Thyroid gland (tissue), 4 donors: ENCODE results near the gene OR5AU1. TPM values are rescaled to one million over a fixed set of nuclear protein-coding genes. Genes with fewer than 3 reads are reported as not detected.

ENCODE experiments used
- DNase-seq, 2 donors: peaks; one replicate each; pipeline ENCODE4 v3.0.0-alpha.2; 2019
- H3K27ac ChIP-seq, 3 donors: fragments of 200-600 bp; sonication (generic); 1 replicate in 2 of 3; 2 replicates in 1 of 3; pipeline ENCODE4 v1.5.1; 2016 to 2019; ENCODE audit warnings: mild to moderate bottlenecking in 1 of 3, moderate library complexity in 1 of 3
- H3K27me3 ChIP-seq: fragments of 200-600 bp; sonication (generic); one replicate; pipeline ENCODE4 v1.5.1; 2019
- H3K36me3 ChIP-seq, 2 donors: fragments of 200-600 bp; sonication (generic); one replicate each; pipeline ENCODE4 v1.5.1; 2016 to 2019
- H3K4me1 ChIP-seq, 2 donors: fragments of 200-600 bp; sonication (generic); one replicate each; pipeline ENCODE4 v1.5.1; 2017 to 2019
- H3K4me3 ChIP-seq, 3 donors: fragments of 200-600 bp; sonication (generic); replicated peaks in 1 of 3; 1 replicate in 2 of 3; 2 replicates in 1 of 3; pipeline ENCODE4 v1.5.1; 2016; ENCODE audit warnings: mild to moderate bottlenecking in 1 of 3
- H3K9me3 ChIP-seq: fragments of 200-600 bp; sonication (generic); one replicate; pipeline ENCODE4 v1.5.1; 2017
- CTCF ChIP-seq, 6 experiments: fragments of 200-600 bp in 3 of 6; fragments of 450-650 bp in 3 of 6; sonication (generic) in 3 of 6; IDR thresholded peaks; one replicate each; pipeline ENCODE4 v1.5.1; 2016 to 2019; ENCODE audit warnings: antibody characterized with exemption in 6 of 6, mild to moderate bottlenecking in 2 of 6, inconsistent platforms in 1 of 6, moderate library complexity in 1 of 6
- POLR2A ChIP-seq, 2 donors: fragments of 450-650 bp; IDR thresholded peaks; one replicate each; pipeline ENCODE4 v1.6.1; 2017; ENCODE audit warnings: antibody characterized with exemption in 2 of 2, mild to moderate bottlenecking in 2 of 2, moderate library complexity in 1 of 2
- WGBS, 2 donors: methylation state at CpG; one replicate each; pipeline ENCODE4 v1.1.5; 2017; 5-methylcytosine and 5-hydroxymethylcytosine counted together
- intact Hi-C: fragments of 100-400 bp; cut with DNase I; formaldehyde crosslinking; loops from one replicate; pipeline ENCODE4 v1.15.1; 2023
- total RNA-seq, 4 donors: library from RNA; depleted of rRNA; stranded (reverse); fragments of >200 nt; gene quantifications; one replicate each; pipeline ENCODE4 v1.2.3, GENCODE V29; 2016

OR5AU1 gene
- total RNA-seq, 4 donors from 2014 or later, result not detected

- Histone ChIP-seq H3K27ac (no peak overlapping the region), H3K36me3 (no peaks in the 10 kb centered on the region), H3K27me3 (no peaks in the 10 kb centered on the region), H3K9me3 (no peaks in the 10 kb centered on the region), H3K4me1 (no peaks in the 10 kb centered on the region), H3K4me3 (no peak overlapping the region)
- no peak for DNase-seq
- TF ChIP-seq CTCF (IDR thresholded peaks at IDR 0.05) (no peak), POLR2A (IDR thresholded peaks at IDR 0.05) (no peak)
- intact Hi-C loops, result no loop called here
- WGBS, 2 donors, result 11 to 20% methylated on average over 1 of the region's 1 CpG
These were observed 36.6 kb upstream of the OR5AU1 start for GRCh38 chr14:21192447-21192822.

- Histone ChIP-seq H3K27me3 (no peaks in the 10 kb centered on the region), H3K9me3 (no peaks in the 10 kb centered on the region), H3K36me3 (no peaks in the 10 kb centered on the region), H3K4me1 (no peaks in the 10 kb centered on the region), H3K4me3 (no peak overlapping the region), H3K27ac (no peak overlapping the region)
- no peak for TF ChIP-seq CTCF (IDR thresholded peaks at IDR 0.05)
- no peak for TF ChIP-seq POLR2A (IDR thresholded peaks at IDR 0.05)
- intact Hi-C loops, result no loop called here
- 14 to 19% methylated on average over 2 to 14 of the region's 19 CpGs for WGBS, 2 donors
- DNase-seq, result peak; percentile 61 to 69
These were observed 36.1 kb upstream of the OR5AU1 start for GRCh38 chr14:21191809-21192446.

DNA sequence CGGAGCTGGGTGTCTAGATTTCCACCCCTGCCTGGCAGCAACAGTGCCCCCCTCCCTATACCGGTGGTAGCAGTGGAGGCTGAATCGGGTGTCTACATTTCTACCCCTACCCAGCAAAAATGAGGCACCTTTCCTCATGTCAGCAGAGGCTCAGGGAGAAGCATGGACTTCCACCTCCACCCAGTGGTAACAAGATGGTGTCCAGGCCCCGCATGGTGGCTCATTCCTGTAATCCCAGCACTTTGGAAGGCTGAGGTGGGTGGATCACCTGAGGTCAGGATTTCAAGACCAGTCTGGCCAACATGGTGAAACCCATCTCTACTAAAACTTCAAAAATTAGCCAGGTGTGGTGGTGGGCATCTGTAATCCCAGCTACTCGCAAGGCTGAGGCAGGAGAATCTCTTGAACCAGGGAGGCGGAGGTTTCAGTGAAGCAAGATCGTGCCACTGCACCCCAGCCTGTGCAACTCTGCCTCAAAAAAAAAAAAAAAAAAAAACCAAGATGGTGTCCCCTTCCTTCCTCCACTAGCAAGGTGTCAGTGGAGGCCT, 35.5 kb upstream of the OR5AU1 start:
- no peak overlapping the region for H3K27ac ChIP-seq
- H3K4me1 ChIP-seq, result no peaks in the 10 kb centered on the region
- 87 to 92% methylated on average over 6 to 7 of the region's 7 CpGs for WGBS, 2 donors
- H3K4me3 ChIP-seq, result no peak overlapping the region
- DNase-seq, result no peak
- no peaks in the 10 kb centered on the region for H3K9me3 ChIP-seq
- TF ChIP-seq POLR2A (IDR thresholded peaks at IDR 0.05), result no peak
- no peak for TF ChIP-seq CTCF (IDR thresholded peaks at IDR 0.05)
- no peaks in the 10 kb centered on the region for H3K27me3 ChIP-seq
- H3K36me3 ChIP-seq, result no peaks in the 10 kb centered on the region
- intact Hi-C loops, result no loop called here

DNA sequence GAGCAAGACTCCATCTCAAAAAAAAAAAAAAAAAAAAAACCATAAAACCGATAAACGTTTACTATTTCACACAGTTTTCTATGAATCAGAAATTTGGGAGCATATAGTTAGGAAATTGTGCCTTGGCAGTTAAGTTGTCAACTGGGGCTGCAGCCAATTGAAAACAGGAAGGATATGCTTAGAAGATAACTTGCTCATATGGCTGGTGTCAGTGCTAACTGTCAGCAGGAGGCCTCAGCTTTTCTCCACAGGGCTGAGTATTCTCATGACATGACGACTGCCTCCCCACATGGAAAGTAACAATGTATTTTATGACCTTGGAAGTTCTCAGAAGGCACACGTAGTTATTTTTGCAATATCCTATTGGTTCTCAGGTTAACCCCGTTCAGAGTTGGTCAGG, 29.6 kb upstream of the OR5AU1 start:
- intact Hi-C loops, result no loop called here
- TF ChIP-seq CTCF (IDR thresholded peaks at IDR 0.05), result no peak
- no peak for TF ChIP-seq POLR2A (IDR thresholded peaks at IDR 0.05)
- no peak overlapping the region for H3K27ac ChIP-seq
- no peaks in the 10 kb centered on the region for H3K36me3 ChIP-seq
- H3K27me3 ChIP-seq, result no peaks in the 10 kb centered on the region
- no peak for DNase-seq
- 64 to 69% methylated on average over 5 of the region's 5 CpGs for WGBS, 2 donors
- no peaks in the 10 kb centered on the region for H3K4me1 ChIP-seq
- H3K4me3 ChIP-seq, result no peak overlapping the region
- no peaks in the 10 kb centered on the region for H3K9me3 ChIP-seq

GRCh38 chr14:21184254-21184653, 28.4 kb upstream of the OR5AU1 start:
- Histone ChIP-seq H3K27me3 (no peaks in the 10 kb centered on the region), H3K27ac (no peak overlapping the region), H3K9me3 (no peaks in the 10 kb centered on the region), H3K4me3 (no peak overlapping the region), H3K4me1 (no peaks in the 10 kb centered on the region), H3K36me3 (no peaks in the 10 kb centered on the region)
- intact Hi-C loops, result no loop called here
- no peak for DNase-seq
- WGBS, 2 donors, result 63% methylated on average over 1 of the region's 1 CpG
- no peak for TF ChIP-seq CTCF (IDR thresholded peaks at IDR 0.05)
- no peak for TF ChIP-seq POLR2A (IDR thresholded peaks at IDR 0.05)
